ENCODE results near the gene DNAJC3. TPM values are rescaled to one million over a fixed set of nuclear protein-coding genes. Genes with fewer than 3 reads are reported as not detected.
"Not testable (repeated sequence)": the region's sequence is repeated elsewhere in the genome, so short reads cannot be mapped to it uniquely, and the experiment has no call there.

Gene DNAJC3
- total RNA-seq, 1 donor from 2014 or later, result 29.0 TPM

GRCh38 chr13:95749545-95749944 is 72.6 kb downstream of the DNAJC3 start:
- DNase-seq (ENCODE audit: extremely low spot score, unreplicated experiment), result no peak
- no peaks in the 10 kb centered on the region for H3K9me3 Mint-ChIP-seq
- H3K27me3 Mint-ChIP-seq, result no peaks in the 10 kb centered on the region
- peaks cover 5% of the 10 kb centered on the region for H3K36me3 Mint-ChIP-seq
- no peak overlapping the region for H3K4me3 Mint-ChIP-seq
- no peak overlapping the region for H3K27ac Mint-ChIP-seq
- peaks cover 3% of the 10 kb centered on the region for H3K4me1 Mint-ChIP-seq (ENCODE audit: unreplicated experiment)
- no peak for TF ChIP-seq CTCF (conservative IDR thresholded peaks at IDR 0.05)

GRCh38 chr13:95752677-95753076 is 75.7 kb downstream of the DNAJC3 start:
- peaks cover 7% of the 10 kb centered on the region for H3K4me1 Mint-ChIP-seq (ENCODE audit: unreplicated experiment)
- H3K36me3 Mint-ChIP-seq, result peaks cover 5% of the 10 kb centered on the region
- DNase-seq (ENCODE audit: extremely low spot score, unreplicated experiment), result no peak
- no peak for TF ChIP-seq CTCF (conservative IDR thresholded peaks at IDR 0.05)
- H3K27me3 Mint-ChIP-seq, result no peaks in the 10 kb centered on the region
- no peak overlapping the region for H3K27ac Mint-ChIP-seq
- no peak overlapping the region for H3K4me3 Mint-ChIP-seq
- H3K9me3 Mint-ChIP-seq, result peaks cover 4% of the 10 kb centered on the region

- H3K4me3 Mint-ChIP-seq, result no peak overlapping the region
Measured at GRCh38 chr13:95754069-95754468, 77.1 kb downstream of the DNAJC3 start.

GRCh38 chr13:95756072-95756471 is 79.1 kb downstream of the DNAJC3 start:
- Mint-ChIP-seq H3K4me3 (no peak overlapping the region), H3K4me1 (ENCODE audit: unreplicated experiment) (peaks cover 7% of the 10 kb centered on the region), H3K9me3 (peaks cover 4% of the 10 kb centered on the region), H3K27ac (no peak overlapping the region), H3K27me3 (no peaks in the 10 kb centered on the region), H3K36me3 (peaks cover 13% of the 10 kb centered on the region)
- TF ChIP-seq CTCF (conservative IDR thresholded peaks at IDR 0.05), result no peak
- no peak for DNase-seq (ENCODE audit: extremely low spot score, unreplicated experiment)

More at GRCh38 chr13:95754069-95754468, 77.1 kb downstream of the DNAJC3 start:
- peaks cover 9% of the 10 kb centered on the region for H3K36me3 Mint-ChIP-seq
- peaks cover 4% of the 10 kb centered on the region for H3K9me3 Mint-ChIP-seq
- H3K4me1 Mint-ChIP-seq (ENCODE audit: unreplicated experiment), result peaks cover 7% of the 10 kb centered on the region
- H3K27ac Mint-ChIP-seq, result no peak overlapping the region
- DNase-seq (ENCODE audit: extremely low spot score, unreplicated experiment), result no peak
- TF ChIP-seq CTCF (conservative IDR thresholded peaks at IDR 0.05), result no peak
- H3K27me3 Mint-ChIP-seq, result no peaks in the 10 kb centered on the region

DNA sequence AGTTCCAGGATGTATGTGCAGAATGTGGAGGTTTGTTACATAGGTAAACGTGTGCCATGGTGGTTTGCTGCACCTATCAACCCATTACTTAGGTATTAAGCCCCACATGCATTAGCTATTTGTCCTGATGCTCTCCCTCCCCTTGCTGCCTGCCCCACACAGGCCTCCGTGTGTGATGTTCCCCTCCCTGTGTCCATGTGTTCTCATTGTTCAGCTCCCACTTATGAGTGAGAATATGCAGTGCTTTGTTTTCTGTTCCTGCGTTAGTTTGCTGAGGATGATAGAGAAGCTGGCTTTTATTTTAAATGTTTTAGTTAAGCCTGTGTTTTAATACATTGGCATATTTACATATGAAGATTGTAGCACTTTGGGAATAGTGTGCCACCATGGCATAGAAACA is 85.7 kb downstream of the DNAJC3 start:
- H3K9me3 Mint-ChIP-seq; H3K4me3 Mint-ChIP-seq; DNase-seq (ENCODE audit: extremely low spot score, unreplicated experiment); H3K27me3 Mint-ChIP-seq; H3K4me1 Mint-ChIP-seq (ENCODE audit: unreplicated experiment); H3K27ac Mint-ChIP-seq: not testable (repeated sequence)
- peaks cover 17% of the 10 kb centered on the region for H3K36me3 Mint-ChIP-seq

- DNase-seq (ENCODE audit: extremely low spot score, unreplicated experiment), result no peak
- H3K27me3 Mint-ChIP-seq, result no peaks in the 10 kb centered on the region
- no peak overlapping the region for H3K4me3 Mint-ChIP-seq
- TF ChIP-seq CTCF (conservative IDR thresholded peaks at IDR 0.05), result no peak
- H3K27ac Mint-ChIP-seq, result no peak overlapping the region
- H3K4me1 Mint-ChIP-seq (ENCODE audit: unreplicated experiment), result no peaks in the 10 kb centered on the region
- H3K36me3 Mint-ChIP-seq, result peaks cover 13% of the 10 kb centered on the region
- no peaks in the 10 kb centered on the region for H3K9me3 Mint-ChIP-seq
Measured at GRCh38 chr13:95763601-95764000, 86.7 kb downstream of the DNAJC3 start.
